Neural crest cell (in vitro differentiated cells): ENCODE data around the gene SLC5A3. TPM values are rescaled to one million over a fixed set of nuclear protein-coding genes. Genes with fewer than 3 reads are reported as not detected.

Source experiments
- DNase-seq: peaks from one replicate; pipeline ENCODE4 v3.0.0; 2021; ENCODE audit warnings: low read depth, mixed read lengths, low spot score
- H3K27ac Mint-ChIP-seq: one replicate; pipeline ENCODE4 v1.8.0; 2021; ENCODE audit warnings: mild to moderate bottlenecking, mixed read lengths; ENCODE audit not compliant: unreplicated experiment
- H3K27me3 Mint-ChIP-seq: 2 replicates; pipeline ENCODE4 v1.8.0; 2021; ENCODE audit warnings: low read depth, mild to moderate bottlenecking, mixed read lengths
- H3K36me3 Mint-ChIP-seq: 2 replicates; pipeline ENCODE4 v1.8.0; 2021; ENCODE audit warnings: low read depth, mild to moderate bottlenecking, mixed read lengths
- H3K4me1 Mint-ChIP-seq: 2 replicates; pipeline ENCODE4 v1.8.0; 2021; ENCODE audit warnings: mixed read lengths
- H3K4me3 Mint-ChIP-seq: one replicate; pipeline ENCODE4 v1.8.0; 2021; ENCODE audit warnings: mild to moderate bottlenecking, mixed read lengths
- H3K9me3 Mint-ChIP-seq: 2 replicates; pipeline ENCODE4 v1.8.0; 2021; ENCODE audit warnings: mixed read lengths
- total RNA-seq: library from RNA; stranded (reverse); gene quantifications from 2 replicates; pipeline ENCODE4 v1.2.1, GENCODE V29; 2021
- TF ChIP-seq, protein P1 (sequence below): fragments of 200-600 bp; sonication (generic); conservative IDR thresholded peaks from 2 replicates; pipeline ENCODE4 v1.5.0; 2021; ENCODE audit warnings: antibody characterized with exemption, mild to moderate bottlenecking

The SLC5A3 gene
- total RNA-seq, 1 donor from 2014 or later, result 19.6 TPM

DNA sequence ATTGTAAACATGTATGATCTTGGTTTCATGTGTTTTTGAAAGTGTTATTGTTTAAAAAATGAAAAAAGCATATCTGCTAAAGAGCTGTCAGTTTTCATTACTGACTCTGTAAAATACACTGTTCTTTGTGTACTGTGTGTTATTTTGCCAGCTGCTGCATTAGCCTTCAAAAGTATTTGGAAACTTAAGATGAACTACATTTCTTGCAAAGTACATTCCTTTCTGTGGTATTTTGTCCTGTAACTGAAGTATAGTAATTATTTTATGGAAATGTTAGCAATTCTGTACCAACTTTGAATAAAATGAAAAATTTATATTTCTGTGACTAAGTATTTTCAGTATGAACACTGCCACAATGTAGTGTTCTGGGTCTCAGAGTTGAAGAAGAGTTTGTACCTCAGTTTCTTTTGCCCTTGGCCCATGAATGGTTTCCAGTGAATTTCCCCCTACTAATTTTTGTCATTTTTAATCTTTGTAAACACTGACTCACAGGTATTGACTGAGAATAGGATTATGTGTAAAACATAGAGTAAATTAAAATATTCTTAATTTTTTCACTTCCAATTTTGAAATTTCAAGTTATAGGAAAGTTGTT lies 32.7 kb downstream of the SLC5A3 start:
- Mint-ChIP-seq H3K36me3 (peaks cover 5% of the 10 kb centered on the region), H3K9me3 (no peaks in the 10 kb centered on the region), H3K4me3 (no peak overlapping the region), H3K27me3 (no peaks in the 10 kb centered on the region), H3K4me1 (peaks cover 52% of the 10 kb centered on the region), H3K27ac (no peak overlapping the region)
- TF ChIP-seq, protein P1, sequence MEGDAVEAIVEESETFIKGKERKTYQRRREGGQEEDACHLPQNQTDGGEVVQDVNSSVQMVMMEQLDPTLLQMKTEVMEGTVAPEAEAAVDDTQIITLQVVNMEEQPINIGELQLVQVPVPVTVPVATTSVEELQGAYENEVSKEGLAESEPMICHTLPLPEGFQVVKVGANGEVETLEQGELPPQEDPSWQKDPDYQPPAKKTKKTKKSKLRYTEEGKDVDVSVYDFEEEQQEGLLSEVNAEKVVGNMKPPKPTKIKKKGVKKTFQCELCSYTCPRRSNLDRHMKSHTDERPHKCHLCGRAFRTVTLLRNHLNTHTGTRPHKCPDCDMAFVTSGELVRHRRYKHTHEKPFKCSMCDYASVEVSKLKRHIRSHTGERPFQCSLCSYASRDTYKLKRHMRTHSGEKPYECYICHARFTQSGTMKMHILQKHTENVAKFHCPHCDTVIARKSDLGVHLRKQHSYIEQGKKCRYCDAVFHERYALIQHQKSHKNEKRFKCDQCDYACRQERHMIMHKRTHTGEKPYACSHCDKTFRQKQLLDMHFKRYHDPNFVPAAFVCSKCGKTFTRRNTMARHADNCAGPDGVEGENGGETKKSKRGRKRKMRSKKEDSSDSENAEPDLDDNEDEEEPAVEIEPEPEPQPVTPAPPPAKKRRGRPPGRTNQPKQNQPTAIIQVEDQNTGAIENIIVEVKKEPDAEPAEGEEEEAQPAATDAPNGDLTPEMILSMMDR, result no peak
- DNase-seq, result no peak

DNA sequence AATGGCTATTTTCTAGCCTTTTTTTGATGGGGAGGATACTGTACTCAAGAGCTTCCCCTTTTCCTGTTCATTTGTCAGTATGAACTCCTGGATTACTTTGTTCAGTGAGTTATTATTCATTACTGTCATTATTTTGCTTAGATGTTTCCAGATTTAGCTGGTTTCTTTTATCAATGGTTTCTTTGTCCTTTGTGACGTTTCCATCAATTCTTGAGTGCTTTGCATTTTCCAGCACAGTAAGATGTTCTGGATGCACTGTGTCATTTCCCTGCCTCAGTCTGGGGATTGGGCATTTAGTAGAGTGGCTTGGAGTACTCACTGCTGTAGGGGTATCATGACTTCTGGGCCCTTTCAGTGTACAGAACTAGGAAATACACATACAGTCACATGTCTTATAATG lies 34.2 kb downstream of the SLC5A3 start:
- no peaks in the 10 kb centered on the region for H3K9me3 Mint-ChIP-seq
- peaks cover 54% of the 10 kb centered on the region for H3K4me1 Mint-ChIP-seq
- H3K27ac Mint-ChIP-seq, result no peak overlapping the region
- TF ChIP-seq, protein P1, result no peak
- H3K27me3 Mint-ChIP-seq, result no peaks in the 10 kb centered on the region
- no peak overlapping the region for H3K4me3 Mint-ChIP-seq
- peaks cover 10% of the 10 kb centered on the region for H3K36me3 Mint-ChIP-seq
- no peak for DNase-seq

DNA sequence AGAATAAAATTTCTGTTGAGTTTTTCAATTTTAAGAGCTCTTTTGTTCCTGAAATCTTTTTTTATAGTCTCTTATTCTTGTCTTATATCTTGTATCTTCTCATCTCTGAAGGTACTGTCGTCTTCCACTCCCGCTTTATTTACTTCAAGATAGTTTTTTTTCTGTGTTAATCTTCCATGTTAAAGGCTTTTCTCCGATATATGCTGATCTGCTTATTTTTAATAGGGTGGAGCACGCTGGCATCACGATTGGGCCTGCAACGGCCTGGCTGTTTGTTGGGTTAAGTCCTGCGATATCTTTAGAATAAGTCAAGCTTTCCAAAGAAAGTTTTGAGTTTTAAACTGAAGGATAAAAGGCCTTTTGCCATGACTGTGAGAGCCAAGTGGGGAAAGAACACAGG lies 35.7 kb downstream of the SLC5A3 start:
- Mint-ChIP-seq H3K27me3 (no peaks in the 10 kb centered on the region), H3K27ac (no peak overlapping the region), H3K36me3 (peaks cover 12% of the 10 kb centered on the region), H3K4me3 (no peak overlapping the region), H3K9me3 (no peaks in the 10 kb centered on the region), H3K4me1 (peaks cover 61% of the 10 kb centered on the region)
- TF ChIP-seq, protein P1, result no peak
- no peak for DNase-seq

DNA sequence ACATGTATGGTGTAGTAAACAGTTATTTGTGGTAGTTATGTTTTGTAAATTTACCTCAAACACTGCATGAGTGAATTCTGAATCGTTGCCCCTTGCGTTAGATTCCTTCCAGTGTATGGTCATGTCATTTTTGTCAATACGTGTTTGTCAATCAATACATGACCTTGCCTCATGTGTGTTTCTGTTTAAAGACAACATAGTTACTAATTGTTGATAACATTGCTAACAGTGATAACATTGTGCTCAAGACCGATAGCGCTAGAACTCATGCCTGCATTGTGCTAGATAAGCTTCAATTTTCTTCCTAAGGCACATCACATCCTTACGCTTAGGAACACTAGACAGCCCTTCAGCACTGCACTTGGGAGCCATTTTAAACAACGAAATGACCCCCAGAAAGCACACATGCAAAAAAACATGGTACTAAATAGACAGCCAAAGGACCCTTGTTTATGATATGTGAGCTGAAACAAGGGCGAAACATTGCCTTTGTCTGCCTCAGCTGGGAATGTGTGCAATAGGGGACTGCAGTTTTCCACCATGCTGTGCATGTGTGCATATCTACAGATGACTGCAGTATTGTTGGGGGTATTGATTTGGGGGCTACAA lies 37.3 kb downstream of the SLC5A3 start:
- peaks cover 17% of the 10 kb centered on the region for H3K36me3 Mint-ChIP-seq
- H3K9me3 Mint-ChIP-seq, result peaks cover 4% of the 10 kb centered on the region
- no peak overlapping the region for H3K27ac Mint-ChIP-seq
- H3K4me1 Mint-ChIP-seq, result peaks cover 60% of the 10 kb centered on the region
- TF ChIP-seq, protein P1, result no peak
- H3K27me3 Mint-ChIP-seq, result no peaks in the 10 kb centered on the region
- DNase-seq, result no peak
- H3K4me3 Mint-ChIP-seq, result no peak overlapping the region

DNA sequence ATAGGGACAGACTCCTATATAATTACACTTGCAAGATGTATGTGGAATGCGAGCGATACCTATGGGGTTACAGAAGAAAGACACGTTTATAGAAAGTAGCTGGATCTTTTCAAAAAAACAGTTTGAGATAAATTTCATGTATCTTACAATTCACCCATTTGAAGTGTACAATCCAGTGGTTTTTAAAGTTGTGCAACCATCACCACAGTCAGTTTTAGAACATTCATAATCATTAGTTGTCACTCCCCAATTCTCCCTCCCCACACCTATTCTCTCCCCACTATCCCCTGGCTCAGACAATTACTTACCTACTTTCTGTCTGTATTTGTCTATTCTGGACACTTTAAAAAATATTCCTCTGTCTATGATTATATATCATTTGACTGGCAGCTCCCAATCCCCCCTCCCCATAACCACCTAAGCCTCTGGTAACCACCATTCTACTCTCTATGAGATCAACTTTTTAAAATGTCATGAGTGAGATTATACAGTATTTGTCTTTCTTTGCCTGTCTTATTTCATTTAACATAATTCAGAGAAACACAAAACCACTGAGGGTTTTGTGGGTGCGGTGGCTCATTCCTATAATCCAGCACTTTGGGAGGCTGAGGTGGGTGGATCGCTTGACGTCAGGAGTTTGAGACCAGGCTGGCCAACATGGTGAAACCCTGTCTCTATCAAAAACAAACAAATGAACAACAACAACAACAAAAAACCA lies 39.1 kb downstream of the SLC5A3 start:
- H3K4me3 Mint-ChIP-seq, result no peak overlapping the region
- TF ChIP-seq, protein P1, result no peak
- H3K4me1 Mint-ChIP-seq, result peaks cover 56% of the 10 kb centered on the region
- H3K27me3 Mint-ChIP-seq, result no peaks in the 10 kb centered on the region
- peaks cover 11% of the 10 kb centered on the region for H3K9me3 Mint-ChIP-seq
- H3K27ac Mint-ChIP-seq, result no peak overlapping the region
- peaks cover 26% of the 10 kb centered on the region for H3K36me3 Mint-ChIP-seq
- DNase-seq, result no peak
